ENCODE results near the gene CD3G. TPM values are rescaled to one million over a fixed set of nuclear protein-coding genes. Genes with fewer than 3 reads are reported as not detected.

Gene CD3G
- total and polyA plus RNA-seq, 2 of the 4 experiments (the other 2 are of a cell fraction): not detected

DNA sequence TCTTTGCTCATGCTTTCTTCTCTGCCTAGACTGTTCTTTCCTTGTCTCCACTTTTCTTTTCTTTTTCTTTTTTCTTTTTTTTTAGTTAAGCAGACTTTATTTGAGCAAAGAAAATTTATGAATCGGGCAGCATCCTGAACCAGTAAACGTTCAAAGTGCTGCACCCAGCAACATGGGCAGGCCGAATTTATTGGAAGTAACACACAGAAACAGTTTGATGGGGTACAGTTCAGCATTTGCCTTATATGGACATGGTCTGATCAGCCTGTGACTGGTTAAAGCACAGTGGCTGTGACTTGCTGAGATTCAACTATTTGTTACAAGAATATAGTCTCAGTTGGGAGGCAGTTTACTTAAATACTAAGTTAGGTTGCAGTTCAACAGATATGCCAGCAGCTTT, 23.6 kb upstream of the CD3G start:
- Histone ChIP-seq H3K9me1 (ENCODE audit: insufficient read depth, low read length) (no peaks in the 10 kb centered on the region), H4K5ac (ENCODE audit: low read depth, low read length) (no peak overlapping the region), H3K4me2 (ENCODE audit: low read depth, low read length) (no peak overlapping the region), H2AK9ac (replicated peaks; ENCODE audit: low read depth, low read length, poor library complexity) (no peak overlapping the region), H4K20me1 (ENCODE audit: insufficient read depth, low read length) (no peaks in the 10 kb centered on the region), H2BK15ac (ENCODE audit: low read depth, low read length) (no peak overlapping the region), H3K18ac (ENCODE audit: low read depth, low read length) (no peak overlapping the region), H3K4me3 (ENCODE audit: insufficient read depth, low read depth, low read length) (no peak overlapping the region), H4K8ac (ENCODE audit: low read depth in 2 of 2, low read length in 2 of 2) (no peak overlapping the region), H3K14ac (replicated peaks; ENCODE audit: low read depth, low read length) (no peak overlapping the region), H3K4me1 (ENCODE audit: control insufficient read depth, insufficient read depth, low read length) (no peaks in the 10 kb centered on the region), H3K23ac (ENCODE audit: low read depth, low read length) (no peak overlapping the region), H3K56ac (ENCODE audit: extremely low read depth, insufficient read depth, low read length) (no peak overlapping the region), H3K27me3 (ENCODE audit: control insufficient read depth, insufficient read depth, low read length) (peaks cover 7% of the 10 kb centered on the region), H3K4ac (ENCODE audit: low read depth, low read length) (no peak overlapping the region), H2BK5ac (ENCODE audit: low read depth, low read length, poor library complexity, severe bottlenecking) (no peak overlapping the region), H3K9me3 (ENCODE audit: control insufficient read depth, insufficient read depth, low read length) (no peaks in the 10 kb centered on the region), H2AK5ac (ENCODE audit: low read depth, low read length) (no peak overlapping the region), H2BK20ac (ENCODE audit: low read depth, low read length) (no peak overlapping the region), H3K9ac (ENCODE audit: low read depth, low read length) (no peak overlapping the region), H2BK120ac (ENCODE audit: low read depth, low read length) (no peak overlapping the region), H3K36me3 (ENCODE audit: control insufficient read depth, insufficient read depth, low read length) (no peaks in the 10 kb centered on the region), H3K79me1 (ENCODE audit: low read depth in 1 of 2, low read length in 2 of 2) (no peaks in the 10 kb centered on the region), H4K91ac (ENCODE audit: insufficient read depth, low read depth, low read length) (no peak overlapping the region), H3K27ac (ENCODE audit: insufficient read depth, low read length) (no peak overlapping the region), H2AFZ (replicated peaks; ENCODE audit: low read length, poor library complexity) (no peak overlapping the region)
- ChIA-PET POLR2A (ENCODE audit: unreplicated experiment) (no interaction called here), CTCF (no interaction called here)
- TF ChIP-seq RFX5 (IDR thresholded peaks at IDR 0.05; ENCODE audit: low read depth, low read length) (no peak), RCOR1 (IDR thresholded peaks at IDR 0.05; ENCODE audit: insufficient replicate concordance, low read length) (no peak), CEBPB (IDR thresholded peaks at IDR 0.05; ENCODE audit: low read depth, low read length) (no peak), SMC3 (IDR thresholded peaks at IDR 0.05; ENCODE audit: low read depth, low read length) (no peak), BHLHE40 (IDR thresholded peaks at IDR 0.05; ENCODE audit: low read depth, low read length) (no peak), FOS (IDR thresholded peaks at IDR 0.05; ENCODE audit: low read depth, low read length) (no peak)
- TF ChIP-seq, protein P1, sequence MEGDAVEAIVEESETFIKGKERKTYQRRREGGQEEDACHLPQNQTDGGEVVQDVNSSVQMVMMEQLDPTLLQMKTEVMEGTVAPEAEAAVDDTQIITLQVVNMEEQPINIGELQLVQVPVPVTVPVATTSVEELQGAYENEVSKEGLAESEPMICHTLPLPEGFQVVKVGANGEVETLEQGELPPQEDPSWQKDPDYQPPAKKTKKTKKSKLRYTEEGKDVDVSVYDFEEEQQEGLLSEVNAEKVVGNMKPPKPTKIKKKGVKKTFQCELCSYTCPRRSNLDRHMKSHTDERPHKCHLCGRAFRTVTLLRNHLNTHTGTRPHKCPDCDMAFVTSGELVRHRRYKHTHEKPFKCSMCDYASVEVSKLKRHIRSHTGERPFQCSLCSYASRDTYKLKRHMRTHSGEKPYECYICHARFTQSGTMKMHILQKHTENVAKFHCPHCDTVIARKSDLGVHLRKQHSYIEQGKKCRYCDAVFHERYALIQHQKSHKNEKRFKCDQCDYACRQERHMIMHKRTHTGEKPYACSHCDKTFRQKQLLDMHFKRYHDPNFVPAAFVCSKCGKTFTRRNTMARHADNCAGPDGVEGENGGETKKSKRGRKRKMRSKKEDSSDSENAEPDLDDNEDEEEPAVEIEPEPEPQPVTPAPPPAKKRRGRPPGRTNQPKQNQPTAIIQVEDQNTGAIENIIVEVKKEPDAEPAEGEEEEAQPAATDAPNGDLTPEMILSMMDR (conservative IDR thresholded peaks at IDR 0.05; ENCODE audit: low read depth, low read length): no peak
- intact Hi-C loops (cut with micrococcal nuclease): no loop called here
- no TSS peak for BruUV-seq (replicated peaks)
- in situ Hi-C loops (cut with MboI; ENCODE audit: low sequenced_read_pairs): no loop called here
- DNase-seq (no peak), ATAC-seq (ENCODE audit: low read depth) (no peak)
- WGBS, 2 experiments (ENCODE audit: extremely low coverage in 2 of 2, insufficient read length in 1 of 2): no CpG with 5 or more reads among the region's 3 CpGs
- dilution Hi-C loops (cut with HindIII; ENCODE audit: low sequenced_read_pairs, unreplicated experiment): no loop called here

Measured in IMR-90 (cell line).